GM19239 (cell line): ENCODE data around the gene COPB1.

Experiments
- DNase-seq: peaks from one replicate; pipeline ENCODE4 v3.0.0; 2011; ENCODE audit warnings: low spot score; ENCODE audit not compliant: insufficient read length
- FAIRE-seq: peaks from 2 replicates; lab custom pipeline; 2011; peaks lifted over from hg19 to GRCh38; lab: Jason Lieb, UNC

COPB1 gene

GRCh38 chr11:14513800-14514199, 14.2 kb upstream of the COPB1 start:
- FAIRE-seq = no peak
- no peak for DNase-seq

- FAIRE-seq = no peak
- DNase-seq = no peak
Measured at GRCh38 chr11:14506532-14506931, 6.9 kb upstream of the COPB1 start.

GRCh38 chr11:14503023-14503422, 3.4 kb upstream of the COPB1 start:
- no peak for DNase-seq
- no peak for FAIRE-seq

- FAIRE-seq = no peak
- DNase-seq = no peak
Measured at GRCh38 chr11:14502039-14502438, 2.4 kb upstream of the COPB1 start.

- peak; percentile 87 for FAIRE-seq
- peak; percentile 13 for DNase-seq
Measured at GRCh38 chr11:14500181-14500651, 605 bp upstream of the COPB1 start.

GRCh38 chr11:14499178-14499559, 442 bp downstream of the COPB1 start:
- DNase-seq = peak; percentile 5
- FAIRE-seq = peak; percentile 64

- no peak for DNase-seq
Measured at GRCh38 chr11:14480716-14481115, 18.9 kb downstream of the COPB1 start.

GRCh38 chr11:14471127-14471526, 28.5 kb downstream of the COPB1 start:
- FAIRE-seq (no peak), DNase-seq (no peak)

More at GRCh38 chr11:14480716-14481115, 18.9 kb downstream of the COPB1 start:
- FAIRE-seq = no peak

GRCh38 chr11:14463623-14464022, 36.0 kb downstream of the COPB1 start:
- FAIRE-seq = peak; percentile 45
- DNase-seq = no peak

- no peak for DNase-seq
- FAIRE-seq = no peak
Measured at GRCh38 chr11:14460147-14460546, 39.5 kb downstream of the COPB1 start.

- DNase-seq (no peak), FAIRE-seq (no peak)
Measured at GRCh38 chr11:14458377-14458776, 41.2 kb downstream of the COPB1 start.

GRCh38 chr11:14455648-14456430, 43.8 kb downstream of the COPB1 start:
- DNase-seq (no peak), FAIRE-seq (no peak)

- FAIRE-seq (peak; percentile 21), DNase-seq (no peak)
Measured at GRCh38 chr11:14454861-14455632, 44.6 kb downstream of the COPB1 start.

- no peak for FAIRE-seq
- no peak for DNase-seq
Measured at GRCh38 chr11:14451825-14452224, 47.8 kb downstream of the COPB1 start.

- no peak for DNase-seq
- FAIRE-seq = no peak
Measured at GRCh38 chr11:14449302-14449714, 50.3 kb downstream of the COPB1 start.

- no peak for FAIRE-seq
Measured at GRCh38 chr11:14448240-14448639, 51.4 kb downstream of the COPB1 start.

GRCh38 chr11:14446701-14447169, 52.9 kb downstream of the COPB1 start:
- FAIRE-seq = no peak
- DNase-seq = no peak

More at GRCh38 chr11:14448240-14448639, 51.4 kb downstream of the COPB1 start:
- DNase-seq = no peak

- FAIRE-seq (no peak), DNase-seq (no peak)
Measured at GRCh38 chr11:14445542-14446530, 53.8 kb downstream of the COPB1 start.

GRCh38 chr11:14444441-14445189, 55.0 kb downstream of the COPB1 start:
- FAIRE-seq (no peak), DNase-seq (no peak)
